Measurements from ENCODE around the gene TMEM109. TPM values are rescaled to one million over a fixed set of nuclear protein-coding genes. Genes with fewer than 3 reads are reported as not detected.

Gene TMEM109
- total and polyA plus RNA-seq, 9 of the 15 experiments (the other 6 are each of a cell fraction or from before 2014, with no cell fraction given) = 9.2 to 71.3 (median 30.5) TPM

GRCh38 chr11:60891103-60891741, 22.7 kb upstream of the TMEM109 start (continued):
- TF ChIP-seq THAP12 (CRISPR knock-in tag; IDR thresholded peaks at IDR 0.05) = no peak
- no peak for TF ChIP-seq ETS2 (tag; IDR thresholded peaks at IDR 0.05; ENCODE audit: borderline replicate concordance, poor library complexity, severe bottlenecking)
- no peak for TF ChIP-seq ZFP91 (CRISPR knock-in tag; IDR thresholded peaks at IDR 0.05)
- TF ChIP-seq FOSL1 (tag; conservative IDR thresholded peaks at IDR 0.05) = no peak
- TF ChIP-seq CCAR2 (IDR thresholded peaks at IDR 0.05; ENCODE audit: low read depth, low read length) = no peak
- TF ChIP-seq, protein P1, sequence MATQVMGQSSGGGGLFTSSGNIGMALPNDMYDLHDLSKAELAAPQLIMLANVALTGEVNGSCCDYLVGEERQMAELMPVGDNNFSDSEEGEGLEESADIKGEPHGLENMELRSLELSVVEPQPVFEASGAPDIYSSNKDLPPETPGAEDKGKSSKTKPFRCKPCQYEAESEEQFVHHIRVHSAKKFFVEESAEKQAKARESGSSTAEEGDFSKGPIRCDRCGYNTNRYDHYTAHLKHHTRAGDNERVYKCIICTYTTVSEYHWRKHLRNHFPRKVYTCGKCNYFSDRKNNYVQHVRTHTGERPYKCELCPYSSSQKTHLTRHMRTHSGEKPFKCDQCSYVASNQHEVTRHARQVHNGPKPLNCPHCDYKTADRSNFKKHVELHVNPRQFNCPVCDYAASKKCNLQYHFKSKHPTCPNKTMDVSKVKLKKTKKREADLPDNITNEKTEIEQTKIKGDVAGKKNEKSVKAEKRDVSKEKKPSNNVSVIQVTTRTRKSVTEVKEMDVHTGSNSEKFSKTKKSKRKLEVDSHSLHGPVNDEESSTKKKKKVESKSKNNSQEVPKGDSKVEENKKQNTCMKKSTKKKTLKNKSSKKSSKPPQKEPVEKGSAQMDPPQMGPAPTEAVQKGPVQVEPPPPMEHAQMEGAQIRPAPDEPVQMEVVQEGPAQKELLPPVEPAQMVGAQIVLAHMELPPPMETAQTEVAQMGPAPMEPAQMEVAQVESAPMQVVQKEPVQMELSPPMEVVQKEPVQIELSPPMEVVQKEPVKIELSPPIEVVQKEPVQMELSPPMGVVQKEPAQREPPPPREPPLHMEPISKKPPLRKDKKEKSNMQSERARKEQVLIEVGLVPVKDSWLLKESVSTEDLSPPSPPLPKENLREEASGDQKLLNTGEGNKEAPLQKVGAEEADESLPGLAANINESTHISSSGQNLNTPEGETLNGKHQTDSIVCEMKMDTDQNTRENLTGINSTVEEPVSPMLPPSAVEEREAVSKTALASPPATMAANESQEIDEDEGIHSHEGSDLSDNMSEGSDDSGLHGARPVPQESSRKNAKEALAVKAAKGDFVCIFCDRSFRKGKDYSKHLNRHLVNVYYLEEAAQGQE (IDR thresholded peaks at IDR 0.05; ENCODE audit: borderline replicate concordance) = no peak
- TF ChIP-seq, protein P1 (CRISPR knock-in tag; IDR thresholded peaks at IDR 0.05; ENCODE audit: low read depth) = no peak
- TF ChIP-seq SMAD1 (IDR thresholded peaks at IDR 0.05; ENCODE audit: low read depth, low read length, partially characterized antibody) = peak; percentile 75
- TF ChIP-seq ZNF780A (CRISPR knock-in tag; IDR thresholded peaks at IDR 0.05) = no peak
- 0 out of 2 replicates have a peak, but pooled peaks have one; percentile 22 for TF ChIP-seq CREM (IDR thresholded peaks at IDR 0.05; ENCODE audit: low read depth)
- TF ChIP-seq BRD9 (IDR thresholded peaks at IDR 0.05; ENCODE audit: low read depth, partially characterized antibody) = no peak
- TF ChIP-seq, protein P2, sequence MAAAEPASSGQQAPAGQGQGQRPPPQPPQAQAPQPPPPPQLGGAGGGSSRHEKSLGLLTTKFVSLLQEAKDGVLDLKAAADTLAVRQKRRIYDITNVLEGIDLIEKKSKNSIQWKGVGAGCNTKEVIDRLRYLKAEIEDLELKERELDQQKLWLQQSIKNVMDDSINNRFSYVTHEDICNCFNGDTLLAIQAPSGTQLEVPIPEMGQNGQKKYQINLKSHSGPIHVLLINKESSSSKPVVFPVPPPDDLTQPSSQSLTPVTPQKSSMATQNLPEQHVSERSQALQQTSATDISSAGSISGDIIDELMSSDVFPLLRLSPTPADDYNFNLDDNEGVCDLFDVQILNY (CRISPR knock-in tag; IDR thresholded peaks at IDR 0.05) = no peak
- no peak for TF ChIP-seq POLR3A (IDR thresholded peaks at IDR 0.05; ENCODE audit: borderline replicate concordance, extremely low read depth, insufficient read depth, insufficient read length)

Data from K562 (cell line).